HepG2 (cell line): ENCODE data around the gene CHD9. TPM values are rescaled to one million over a fixed set of nuclear protein-coding genes. Genes with fewer than 3 reads are reported as not detected.

ENCODE experiments used
- ATAC-seq: fragments of 200-7000 bp; cut with Tn5 transposase; 3 replicates; pipeline ENCODE4 v1.9.1; 2020; ENCODE audit warnings: mild to moderate bottlenecking, moderate library complexity
- BruUV-seq: library from RNA; stranded (reverse); fragments of 400-500 nt; replicated peaks from 2 replicates; lab custom pipeline; 2021; lab: Mats Ljungman, UMichigan
- CTCF ChIA-PET: fragments of 300-600 bp; formaldehyde crosslinking; extraction: SDS; loops from one replicate; lab custom pipeline; 2021; ENCODE audit warnings: low total read pairs, inconsistent platforms, low intra/inter-chr PET ratio; lab: Yijun Ruan, JAX
- POLR2A ChIA-PET: fragments of 350-600 bp; sonication (Branson Sonifier 250); formaldehyde crosslinking; loops from one replicate; lab custom pipeline; 2020; ENCODE audit warnings: antibody characterized with exemption, inconsistent platforms; lab: Yijun Ruan, JAX
- DNase-seq: peaks from one replicate; pipeline ENCODE4 v3.0.0-alpha.2; 2015; ENCODE audit warnings: low spot score
- FAIRE-seq: peaks from 3 replicates; lab custom pipeline; 2011; peaks lifted over from hg19 to GRCh38; lab: Jason Lieb, UNC
- H2AFZ ChIP-seq: one replicate; pipeline ENCODE4 v1.6.1; 2011; ENCODE audit warnings: low read length, inconsistent platforms
- H3K27ac ChIP-seq: fragments of 300-600 bp; 3 replicates; pipeline ENCODE4 v1.8.0; 2011; ENCODE audit warnings: mixed run types, mild to moderate bottlenecking, mixed read lengths, low read length, inconsistent platforms; ENCODE audit not compliant: insufficient read depth; ENCODE audit errors: extremely low read length
- H3K27me3 ChIP-seq, 2 experiments: fragments of 200-600 bp in 1 of 2; 2 replicates in 1 of 2; 3 replicates in 1 of 2; pipeline versions ENCODE4 v1.6.0 to v1.8.0; 2011; ENCODE audit warnings: low read length in 2 of 2, mild to moderate bottlenecking in 2 of 2, moderate library complexity in 2 of 2, inconsistent platforms in 1 of 2; ENCODE audit not compliant: insufficient read depth in 2 of 2, control insufficient read depth in 1 of 2
- H3K36me3 ChIP-seq, 2 experiments: fragments of 200-600 bp in 1 of 2; replicated peaks in 1 of 2; 2 replicates in 1 of 2; 3 replicates in 1 of 2; pipeline versions ENCODE4 v1.5.1 to v1.8.0; 2011; ENCODE audit warnings: low read length in 2 of 2, inconsistent platforms in 1 of 2; ENCODE audit not compliant: insufficient read depth in 2 of 2, control insufficient read depth in 1 of 2
- H3K4me1 ChIP-seq: 2 replicates; pipeline ENCODE4 v1.5.1; 2012; ENCODE audit warnings: low read length, inconsistent platforms; ENCODE audit not compliant: insufficient read depth
- H3K4me2 ChIP-seq: 2 replicates; pipeline ENCODE4 v1.6.0; 2011; ENCODE audit warnings: low read depth, low read length, inconsistent platforms
- H3K4me3 ChIP-seq, 3 experiments: fragments of 200-600 bp in 1 of 3; sonication (generic), shearing (Covaris generic) in 1 of 3; replicated peaks in 1 of 3; 2 replicates each; pipeline ENCODE4 v1.5.1; 2011 to 2016; ENCODE audit warnings: low read length in 3 of 3, inconsistent platforms in 2 of 3, low read depth in 2 of 3, mild to moderate bottlenecking in 2 of 3, control low read depth in 1 of 3, mixed read lengths in 1 of 3; ENCODE audit not compliant: insufficient read depth in 1 of 3
- H3K79me2 ChIP-seq: one replicate; pipeline ENCODE4 v1.6.1; 2011; ENCODE audit warnings: low read length, inconsistent platforms; ENCODE audit not compliant: insufficient read depth
- H3K9ac ChIP-seq: 2 replicates; pipeline ENCODE4 v1.6.0; 2011; ENCODE audit warnings: mild to moderate bottlenecking, low read depth, low read length, inconsistent platforms; ENCODE audit not compliant: insufficient read depth
- H3K9me3 ChIP-seq: 2 replicates; pipeline ENCODE4 v1.5.1; 2012; ENCODE audit warnings: mild to moderate bottlenecking, low read length
- H4K20me1 ChIP-seq: 2 replicates; pipeline ENCODE4 v1.6.0; 2011; ENCODE audit warnings: inconsistent platforms, mild to moderate bottlenecking, low read length, moderate library complexity; ENCODE audit not compliant: insufficient read depth
- PRMT3 ChIP-seq: sonication (generic); formaldehyde crosslinking; IDR thresholded peaks from 2 replicates; pipeline ENCODE4 v1.8.1; 2022; ENCODE audit warnings: low read depth, mild to moderate bottlenecking, moderate library complexity, missing genetic modification reagents, borderline replicate concordance
- STAG1 ChIP-seq: sonication (generic); formaldehyde crosslinking; IDR thresholded peaks from 2 replicates; pipeline ENCODE4 v1.4.0; 2020; ENCODE audit warnings: missing genetic modification reagents
- TRIM24 ChIP-seq: sonication (generic); formaldehyde crosslinking; IDR thresholded peaks from 2 replicates; pipeline ENCODE4 v1.8.0; 2022; ENCODE audit warnings: mild to moderate bottlenecking, missing genetic modification reagents
- WGBS: methylation state at CpG from one replicate; pipeline ENCODE4 v1.1.6; 2017; ENCODE audit warnings: low lambda C conversion rate; 5-methylcytosine and 5-hydroxymethylcytosine counted together
- in situ Hi-C: cut with HindIII; loops from 2 replicates; pipeline ENCODE4 v1.10.0; 2017; ENCODE audit warnings: low pct_unique_long_range_greater_than_20kb; ENCODE audit not compliant: extremely low pct_ligation_motif_present
- intact Hi-C: fragments of 100-400 bp; cut with micrococcal nuclease; formaldehyde crosslinking; loops from one replicate; pipeline ENCODE4 v1.10.0; 2022; ENCODE audit not compliant: unreplicated experiment
- polyA plus RNA-seq, 8 experiments: library from polyadenylated mRNA; depleted of rRNA in 3 of 8; stranded (reverse) in 7 of 8; unstranded in 1 of 8; fragments of >200 nt; fragmentation: Illumina TruSeq in 4 of 8; extraction: Trizol in 4 of 8; gene quantifications; 2 replicates each; pipeline versions ENCODE4 v1.2.1 to v1.2.3, GENCODE V29; 2011 to 2016; ENCODE audit warnings: low read depth in 4 of 8, missing spikeins in 1 of 8, mixed read lengths in 1 of 8; ENCODE audit not compliant: insufficient read depth in 1 of 8
- total RNA-seq, 5 experiments: library from RNA; depleted of rRNA; stranded (reverse); fragments of >200 nt; fragmentation: Illumina TruSeq; extraction: Trizol; gene quantifications; 2 replicates each; pipeline ENCODE4 v1.2.3, GENCODE V29; 2016; ENCODE audit warnings: low read depth in 1 of 5
- TF ChIP-seq, protein P1 (sequence below): sonication (generic); formaldehyde crosslinking; IDR thresholded peaks from 2 replicates; pipeline ENCODE4 v1.4.0; 2020; ENCODE audit warnings: mild to moderate bottlenecking, missing genetic modification reagents, borderline replicate concordance
- TF ChIP-seq, protein P2 (sequence below): sonication (generic); formaldehyde crosslinking; IDR thresholded peaks from 2 replicates; pipeline ENCODE4 v1.5.0; 2020; ENCODE audit warnings: mild to moderate bottlenecking, missing genetic modification reagents, moderate library complexity
- TF ChIP-seq, protein P3 (sequence below): sonication (generic); formaldehyde crosslinking; IDR thresholded peaks from 2 replicates; pipeline ENCODE4 v1.8.1; 2023; ENCODE audit warnings: missing genetic modification reagents, inconsistent platforms, borderline replicate concordance

The CHD9 gene
- total and polyA plus RNA-seq, 2 of the 13 experiments (the other 11 are each of a cell fraction or from before 2014, with no cell fraction given): 23.4 to 27.7 TPM

DNA sequence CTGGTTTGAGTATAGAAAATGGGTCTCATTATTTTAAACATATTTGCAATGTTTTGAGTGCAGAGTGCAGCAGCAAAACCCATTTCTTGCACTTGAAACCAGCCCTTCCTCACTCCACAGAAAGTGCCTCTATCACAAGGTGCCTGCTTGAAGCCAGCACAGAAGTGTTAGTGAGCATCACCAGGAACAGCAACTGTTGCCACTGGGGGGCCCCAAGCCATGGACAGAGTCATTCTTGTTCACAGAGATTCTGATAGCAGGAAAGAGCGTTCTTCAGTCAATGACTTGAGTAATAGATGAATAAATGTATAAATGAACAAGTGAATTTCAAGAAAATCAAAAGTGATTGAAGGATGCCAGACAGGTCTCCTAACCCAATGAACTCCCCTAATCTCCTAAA is 47.7 kb upstream of the CHD9 start (continued):
- TF ChIP-seq, protein P1, sequence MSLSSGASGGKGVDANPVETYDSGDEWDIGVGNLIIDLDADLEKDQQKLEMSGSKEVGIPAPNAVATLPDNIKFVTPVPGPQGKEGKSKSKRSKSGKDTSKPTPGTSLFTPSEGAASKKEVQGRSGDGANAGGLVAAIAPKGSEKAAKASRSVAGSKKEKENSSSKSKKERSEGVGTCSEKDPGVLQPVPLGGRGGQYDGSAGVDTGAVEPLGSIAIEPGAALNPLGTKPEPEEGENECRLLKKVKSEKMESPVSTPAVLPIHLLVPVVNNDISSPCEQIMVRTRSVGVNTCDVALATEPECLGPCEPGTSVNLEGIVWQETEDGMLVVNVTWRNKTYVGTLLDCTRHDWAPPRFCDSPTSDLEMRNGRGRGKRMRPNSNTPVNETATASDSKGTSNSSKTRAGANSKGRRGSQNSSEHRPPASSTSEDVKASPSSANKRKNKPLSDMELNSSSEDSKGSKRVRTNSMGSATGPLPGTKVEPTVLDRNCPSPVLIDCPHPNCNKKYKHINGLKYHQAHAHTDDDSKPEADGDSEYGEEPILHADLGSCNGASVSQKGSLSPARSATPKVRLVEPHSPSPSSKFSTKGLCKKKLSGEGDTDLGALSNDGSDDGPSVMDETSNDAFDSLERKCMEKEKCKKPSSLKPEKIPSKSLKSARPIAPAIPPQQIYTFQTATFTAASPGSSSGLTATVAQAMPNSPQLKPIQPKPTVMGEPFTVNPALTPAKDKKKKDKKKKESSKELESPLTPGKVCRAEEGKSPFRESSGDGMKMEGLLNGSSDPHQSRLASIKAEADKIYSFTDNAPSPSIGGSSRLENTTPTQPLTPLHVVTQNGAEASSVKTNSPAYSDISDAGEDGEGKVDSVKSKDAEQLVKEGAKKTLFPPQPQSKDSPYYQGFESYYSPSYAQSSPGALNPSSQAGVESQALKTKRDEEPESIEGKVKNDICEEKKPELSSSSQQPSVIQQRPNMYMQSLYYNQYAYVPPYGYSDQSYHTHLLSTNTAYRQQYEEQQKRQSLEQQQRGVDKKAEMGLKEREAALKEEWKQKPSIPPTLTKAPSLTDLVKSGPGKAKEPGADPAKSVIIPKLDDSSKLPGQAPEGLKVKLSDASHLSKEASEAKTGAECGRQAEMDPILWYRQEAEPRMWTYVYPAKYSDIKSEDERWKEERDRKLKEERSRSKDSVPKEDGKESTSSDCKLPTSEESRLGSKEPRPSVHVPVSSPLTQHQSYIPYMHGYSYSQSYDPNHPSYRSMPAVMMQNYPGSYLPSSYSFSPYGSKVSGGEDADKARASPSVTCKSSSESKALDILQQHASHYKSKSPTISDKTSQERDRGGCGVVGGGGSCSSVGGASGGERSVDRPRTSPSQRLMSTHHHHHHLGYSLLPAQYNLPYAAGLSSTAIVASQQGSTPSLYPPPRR: no peak
- TF ChIP-seq STAG1 (peak; percentile 11; the same call in 1 of the 2 replicates), TRIM24 (CRISPR knock-in tag) (no peak)
- TF ChIP-seq, protein P2, sequence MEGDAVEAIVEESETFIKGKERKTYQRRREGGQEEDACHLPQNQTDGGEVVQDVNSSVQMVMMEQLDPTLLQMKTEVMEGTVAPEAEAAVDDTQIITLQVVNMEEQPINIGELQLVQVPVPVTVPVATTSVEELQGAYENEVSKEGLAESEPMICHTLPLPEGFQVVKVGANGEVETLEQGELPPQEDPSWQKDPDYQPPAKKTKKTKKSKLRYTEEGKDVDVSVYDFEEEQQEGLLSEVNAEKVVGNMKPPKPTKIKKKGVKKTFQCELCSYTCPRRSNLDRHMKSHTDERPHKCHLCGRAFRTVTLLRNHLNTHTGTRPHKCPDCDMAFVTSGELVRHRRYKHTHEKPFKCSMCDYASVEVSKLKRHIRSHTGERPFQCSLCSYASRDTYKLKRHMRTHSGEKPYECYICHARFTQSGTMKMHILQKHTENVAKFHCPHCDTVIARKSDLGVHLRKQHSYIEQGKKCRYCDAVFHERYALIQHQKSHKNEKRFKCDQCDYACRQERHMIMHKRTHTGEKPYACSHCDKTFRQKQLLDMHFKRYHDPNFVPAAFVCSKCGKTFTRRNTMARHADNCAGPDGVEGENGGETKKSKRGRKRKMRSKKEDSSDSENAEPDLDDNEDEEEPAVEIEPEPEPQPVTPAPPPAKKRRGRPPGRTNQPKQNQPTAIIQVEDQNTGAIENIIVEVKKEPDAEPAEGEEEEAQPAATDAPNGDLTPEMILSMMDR (CRISPR knock-in tag): peak; percentile 30; the same call in 1 of the 2 replicates

DNA sequence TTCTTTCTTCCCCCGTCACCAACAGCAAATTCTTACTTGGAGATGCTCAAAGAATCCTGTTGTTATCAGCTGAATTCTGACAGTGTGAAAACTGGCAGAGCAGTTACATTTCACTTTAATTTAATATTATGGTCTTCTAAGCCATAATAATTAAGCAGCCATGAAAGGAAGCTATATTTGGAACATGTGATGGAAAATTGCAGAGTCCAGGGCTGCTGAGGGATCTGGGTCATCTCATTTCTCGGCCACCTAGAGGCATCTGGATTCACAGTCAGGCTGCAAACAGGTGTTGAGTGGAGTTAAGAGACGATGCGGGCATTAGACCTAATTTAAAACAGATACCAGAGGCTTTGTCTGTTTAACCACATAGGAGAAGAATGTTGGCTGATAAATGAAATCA is 40.5 kb upstream of the CHD9 start:
- 16% methylated on average over 4 of the region's 4 CpGs for WGBS
- POLR2A ChIA-PET: no interaction called here
- no peak for FAIRE-seq

More for the DNA sequence above, 40.5 kb upstream of the CHD9 start:
- H3K27ac ChIP-seq: no peak overlapping the region
- DNase-seq (no peak), ATAC-seq (no peak)
- H3K4me2 ChIP-seq: no peak overlapping the region
- in situ Hi-C loops (no loop called here), intact Hi-C loops (no loop called here)
- H4K20me1 ChIP-seq: no peaks in the 10 kb centered on the region
- TF ChIP-seq, protein P3, sequence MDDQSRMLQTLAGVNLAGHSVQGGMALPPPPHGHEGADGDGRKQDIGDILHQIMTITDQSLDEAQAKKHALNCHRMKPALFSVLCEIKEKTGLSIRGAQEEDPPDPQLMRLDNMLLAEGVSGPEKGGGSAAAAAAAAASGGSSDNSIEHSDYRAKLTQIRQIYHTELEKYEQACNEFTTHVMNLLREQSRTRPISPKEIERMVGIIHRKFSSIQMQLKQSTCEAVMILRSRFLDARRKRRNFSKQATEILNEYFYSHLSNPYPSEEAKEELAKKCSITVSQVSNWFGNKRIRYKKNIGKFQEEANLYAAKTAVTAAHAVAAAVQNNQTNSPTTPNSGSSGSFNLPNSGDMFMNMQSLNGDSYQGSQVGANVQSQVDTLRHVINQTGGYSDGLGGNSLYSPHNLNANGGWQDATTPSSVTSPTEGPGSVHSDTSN: no peak
- TF ChIP-seq PRMT3 (CRISPR knock-in tag): no peak
- no peak overlapping the region for H3K9ac ChIP-seq
- no TSS peak for BruUV-seq
- no peaks in the 10 kb centered on the region for H3K79me2 ChIP-seq
- no peaks in the 10 kb centered on the region for H3K4me1 ChIP-seq
- H3K27me3 ChIP-seq: 0 out of 5 replicates have a peak, but pooled peaks cover 0 to 5% of the 10 kb centered on the region in 2 experiments
- no peak overlapping the region for H3K4me3 ChIP-seq
- H3K36me3 ChIP-seq: no peaks in the 10 kb centered on the region
- H2AFZ ChIP-seq: no peak overlapping the region
- H3K9me3 ChIP-seq: no peaks in the 10 kb centered on the region
- CTCF ChIA-PET: no interaction called here
